ENCODE data around the gene CNEP1R1.
A peak's percentile ranks its signal among the peaks of the same experiment; 100 is the strongest.

CNEP1R1 gene

GRCh38 chr16:50065624-50066481 lies 40.8 kb downstream of the CNEP1R1 start, which contains the start of gene HEATR3:
TSS of gene HEATR3 (plus strand) at chr16:50065970. CDS start at chr16:50066132, 162 bp downstream.
- peak; percentile 55 for DNase-seq

- DNase-seq: no peak
These were observed 41.7 kb downstream of the CNEP1R1 start for GRCh38 chr16:50066482-50067289.

- DNase-seq: no peak
These were observed 42.3 kb downstream of the CNEP1R1 start for GRCh38 chr16:50067290-50067853.

GRCh38 chr16:50068550-50068949 lies 43.5 kb downstream of the CNEP1R1 start:
- DNase-seq: no peak

- no peak for DNase-seq
These were observed 44.0 kb downstream of the CNEP1R1 start for GRCh38 chr16:50069060-50069459.

- no peak for DNase-seq
These were observed 46.1 kb downstream of the CNEP1R1 start for GRCh38 chr16:50071075-50071671.

GRCh38 chr16:50072730-50073129 lies 47.7 kb downstream of the CNEP1R1 start:
- no peak for DNase-seq

GRCh38 chr16:50079397-50080140 lies 54.5 kb downstream of the CNEP1R1 start:
- no peak for DNase-seq

- DNase-seq: no peak
These were observed 56.5 kb downstream of the CNEP1R1 start for GRCh38 chr16:50081428-50082018.

- DNase-seq: no peak
These were observed 59.0 kb downstream of the CNEP1R1 start for GRCh38 chr16:50083996-50084395.

- DNase-seq: no peak
These were observed 61.2 kb downstream of the CNEP1R1 start for GRCh38 chr16:50086176-50086575.
